ENCODE data around the gene FRMD4A. TPM values are rescaled to one million over a fixed set of nuclear protein-coding genes. Genes with fewer than 3 reads are reported as not detected.
A peak's percentile ranks its signal among the peaks of the same experiment; 100 is the strongest.

FRMD4A gene
- total and polyA plus RNA-seq, 2 of the 4 experiments (the other 2 are of a cell fraction): 30.3 to 68.8 TPM

DNA sequence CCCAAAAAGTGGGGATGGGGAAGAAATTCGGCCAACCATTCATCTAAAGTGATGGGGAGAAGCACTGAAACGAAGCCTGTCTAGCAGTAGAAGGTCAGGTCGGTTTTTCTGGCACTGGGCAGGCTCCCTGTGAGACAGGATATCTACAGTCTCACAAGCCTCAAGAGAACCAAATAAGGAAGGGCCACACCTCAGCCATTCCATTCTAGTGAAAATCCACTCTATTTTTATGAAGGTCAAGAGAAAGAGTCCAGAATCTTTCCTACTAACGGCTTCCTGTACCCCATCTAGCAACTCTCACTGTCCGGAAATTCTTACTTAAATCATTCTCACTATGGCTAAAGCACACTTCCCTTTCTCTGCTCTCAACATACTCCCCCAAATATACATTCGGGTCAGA is 476.9 kb downstream of the FRMD4A start:
- intact Hi-C loops (cut with micrococcal nuclease) (no loop called here), in situ Hi-C loops (cut with MboI; ENCODE audit: low sequenced_read_pairs) (no loop called here), dilution Hi-C loops (cut with HindIII; ENCODE audit: low sequenced_read_pairs, unreplicated experiment) (no loop called here)
- H2AK9ac ChIP-seq (replicated peaks; ENCODE audit: low read depth, low read length, poor library complexity): no peak overlapping the region
- H2BK20ac ChIP-seq (ENCODE audit: low read depth, low read length): peak overlapping the region; percentile 49; the same call in 1 of the 2 replicates
- no CpG with 5 or more reads among the region's 6 CpGs for WGBS, 2 experiments (ENCODE audit: extremely low coverage in 2 of 2, insufficient read length in 1 of 2)
- peaks cover 6% of the 10 kb centered on the region for H3K9me1 ChIP-seq (ENCODE audit: insufficient read depth, low read length)
- no peak for ATAC-seq (ENCODE audit: low read depth)
- H4K20me1 ChIP-seq (ENCODE audit: insufficient read depth, low read length): no peaks in the 10 kb centered on the region; the same call in 1 of the 2 replicates
- H3K36me3 ChIP-seq (ENCODE audit: control insufficient read depth, insufficient read depth, low read length): 0 out of 2 replicates have a peak, but pooled peaks cover 4% of the 10 kb centered on the region
- H2BK15ac ChIP-seq (ENCODE audit: low read depth, low read length): no peak overlapping the region
- no peak overlapping the region for H3K4me2 ChIP-seq (ENCODE audit: low read depth, low read length)
- CTCF ChIA-PET: no interaction called here
- POLR2A ChIA-PET (ENCODE audit: unreplicated experiment): no interaction called here
- H3K9me3 ChIP-seq (ENCODE audit: control insufficient read depth, insufficient read depth, low read length): no peaks in the 10 kb centered on the region
- H2BK5ac ChIP-seq (ENCODE audit: low read depth, low read length, poor library complexity, severe bottlenecking): peak overlapping the region; percentile 67
- H4K91ac ChIP-seq (ENCODE audit: insufficient read depth, low read depth, low read length): no peak overlapping the region
- no peak overlapping the region for H3K4me3 ChIP-seq (ENCODE audit: insufficient read depth, low read depth, low read length)
- no TSS peak for BruUV-seq (replicated peaks)
- H2AFZ ChIP-seq (replicated peaks; ENCODE audit: low read length, poor library complexity): no peak overlapping the region
- H2AK5ac ChIP-seq (ENCODE audit: low read depth, low read length): no peak overlapping the region
- H3K56ac ChIP-seq (ENCODE audit: extremely low read depth, insufficient read depth, low read length): no peak overlapping the region
- peak overlapping the region; percentile 48; the same call in 1 of the 2 replicates for H2BK120ac ChIP-seq (ENCODE audit: low read depth, low read length)
- no peak overlapping the region for H3K27ac ChIP-seq (ENCODE audit: insufficient read depth, low read length)
- H4K5ac ChIP-seq (ENCODE audit: low read depth, low read length): no peak overlapping the region; the same call in 1 of the 2 replicates
- peak; percentile 39 for DNase-seq
- no peak overlapping the region for H3K18ac ChIP-seq (ENCODE audit: low read depth, low read length)
- H3K9ac ChIP-seq (ENCODE audit: low read depth, low read length): no peak overlapping the region
- H3K4me1 ChIP-seq (ENCODE audit: control insufficient read depth, insufficient read depth, low read length): no peaks in the 10 kb centered on the region; the same call in 1 of the 2 replicates
- no peak for TF ChIP-seq SMC3 (IDR thresholded peaks at IDR 0.05; ENCODE audit: low read depth, low read length)
- peak overlapping the region; percentile 52; the same call in 1 of the 2 replicates for H3K4ac ChIP-seq (ENCODE audit: low read depth, low read length)
- H3K14ac ChIP-seq (replicated peaks; ENCODE audit: low read depth, low read length): 0 out of 2 replicates have a peak overlapping the region, but pooled peaks have one; percentile 52
- peaks cover 38 to 63% of the 10 kb centered on the region in 2 experiments for H3K79me1 ChIP-seq (ENCODE audit: low read depth in 1 of 2, low read length in 2 of 2)
- H4K8ac ChIP-seq (ENCODE audit: low read depth in 2 of 2, low read length in 2 of 2): peak overlapping the region in 1 of 2 experiments; percentile 59; a peak in 2 of 4 replicates
- no peaks in the 10 kb centered on the region for H3K27me3 ChIP-seq (ENCODE audit: control insufficient read depth, insufficient read depth, low read length)
- peak overlapping the region; percentile 48; the same call in 1 of the 2 replicates for H3K23ac ChIP-seq (ENCODE audit: low read depth, low read length)

Data from IMR-90 (cell line).